NCI-H1048 (cell line): ENCODE results near the gene INHBB.
"Not testable (repeated sequence)": the region's sequence is repeated elsewhere in the genome, so short reads cannot be mapped to it uniquely, and the experiment has no call there.

Experiments used
- DNase-seq: peaks from one replicate; lab custom pipeline; 2025; lab: John Stamatoyannopoulos, UW

The INHBB gene

GRCh38 chr2:120381661-120382060 is 35.7 kb downstream of the INHBB start:
- no peak for DNase-seq

- no peak for DNase-seq
These were observed 36.7 kb downstream of the INHBB start for GRCh38 chr2:120382541-120383144.

GRCh38 chr2:120383191-120383590 is 37.3 kb downstream of the INHBB start:
- DNase-seq = no peak

GRCh38 chr2:120383631-120384340 is 37.9 kb downstream of the INHBB start:
- no peak for DNase-seq

GRCh38 chr2:120384486-120385354 is 38.8 kb downstream of the INHBB start:
- no peak for DNase-seq

GRCh38 chr2:120385355-120386127 is 39.6 kb downstream of the INHBB start:
- DNase-seq = no peak

GRCh38 chr2:120388222-120389035 is 42.5 kb downstream of the INHBB start:
- no peak for DNase-seq

- no peak for DNase-seq
These were observed 43.1 kb downstream of the INHBB start for GRCh38 chr2:120389036-120389391.

GRCh38 chr2:120390381-120391055 is 44.6 kb downstream of the INHBB start:
- DNase-seq = no peak

- not testable (repeated sequence) for DNase-seq
These were observed 45.4 kb downstream of the INHBB start for GRCh38 chr2:120391382-120391781.

- DNase-seq = no peak
These were observed 46.2 kb downstream of the INHBB start for GRCh38 chr2:120391911-120392665.

GRCh38 chr2:120392923-120393322 is 47.0 kb downstream of the INHBB start:
- no peak for DNase-seq

- no peak for DNase-seq
These were observed 47.5 kb downstream of the INHBB start for GRCh38 chr2:120393456-120393855.

- DNase-seq = no peak
These were observed 48.8 kb downstream of the INHBB start for GRCh38 chr2:120394764-120395163.

- no peak for DNase-seq
These were observed 49.5 kb downstream of the INHBB start for GRCh38 chr2:120395221-120396012.

- no peak for DNase-seq
These were observed 50.3 kb downstream of the INHBB start for GRCh38 chr2:120396013-120396860.

- DNase-seq = no peak
These were observed 51.2 kb downstream of the INHBB start for GRCh38 chr2:120396861-120397811.
